ENCODE results near the gene OTOG. TPM values are rescaled to one million over a fixed set of nuclear protein-coding genes. Genes with fewer than 3 reads are reported as not detected.

OTOG gene
- polyA plus RNA-seq, 1 donor = 0.83 TPM

DNA sequence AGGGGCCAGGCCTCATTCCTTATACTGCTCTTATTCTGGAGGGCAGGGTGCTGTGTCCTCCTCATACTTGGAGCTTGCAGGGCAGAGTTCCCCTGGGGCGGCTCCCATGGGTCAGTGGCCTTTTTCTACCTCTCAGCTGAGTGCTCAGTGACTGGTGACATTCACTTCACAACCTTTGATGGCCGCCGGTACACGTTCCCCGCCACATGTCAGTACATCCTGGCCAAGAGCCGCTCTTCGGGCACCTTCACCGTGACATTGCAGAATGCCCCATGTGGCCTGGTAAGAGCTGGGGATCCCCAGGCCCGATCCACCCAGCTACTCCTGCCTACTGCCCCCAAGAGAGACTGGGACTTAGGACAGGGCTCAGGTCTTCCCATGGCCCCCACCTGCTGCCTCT lies 14.5 kb downstream of the OTOG start:
- DNase-seq = no peak

GRCh38 chr11:17563231-17563646 lies 16.2 kb downstream of the OTOG start:
- no peak for DNase-seq

DNA sequence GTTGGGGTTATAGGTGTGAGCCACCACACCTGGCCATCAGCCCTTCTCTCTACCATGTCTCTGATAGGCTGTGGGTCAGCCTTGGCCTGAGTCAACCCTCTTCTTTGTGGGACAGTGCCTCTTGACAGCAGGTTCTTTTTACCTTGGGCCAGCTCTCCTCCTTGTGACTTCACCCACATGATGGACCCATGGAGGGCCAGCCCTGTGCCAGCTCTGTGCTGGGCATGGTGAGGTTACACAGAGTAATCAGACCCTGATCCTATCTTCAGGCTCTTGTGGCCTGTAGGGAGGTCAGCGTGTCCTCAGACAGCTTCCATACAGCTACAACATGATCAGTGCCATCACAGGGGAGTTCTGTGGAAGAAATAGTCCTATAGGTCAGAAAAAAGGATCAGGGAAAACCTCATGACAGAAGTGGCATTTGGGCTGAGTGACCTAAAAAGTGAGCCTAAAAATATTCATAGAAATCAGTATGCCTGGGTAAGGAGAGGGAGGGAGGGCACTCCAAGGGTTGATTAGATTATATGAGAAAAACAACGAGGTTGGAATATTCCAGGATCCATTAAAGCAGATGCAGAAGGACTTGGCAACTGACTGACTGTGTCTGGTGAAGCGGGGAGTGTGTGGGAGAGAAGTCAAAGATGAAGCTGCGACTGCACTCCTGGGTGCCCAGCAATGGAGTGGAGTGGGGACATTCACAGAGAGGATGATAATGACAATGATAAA lies 17.1 kb downstream of the OTOG start:
- no peak for DNase-seq

DNA sequence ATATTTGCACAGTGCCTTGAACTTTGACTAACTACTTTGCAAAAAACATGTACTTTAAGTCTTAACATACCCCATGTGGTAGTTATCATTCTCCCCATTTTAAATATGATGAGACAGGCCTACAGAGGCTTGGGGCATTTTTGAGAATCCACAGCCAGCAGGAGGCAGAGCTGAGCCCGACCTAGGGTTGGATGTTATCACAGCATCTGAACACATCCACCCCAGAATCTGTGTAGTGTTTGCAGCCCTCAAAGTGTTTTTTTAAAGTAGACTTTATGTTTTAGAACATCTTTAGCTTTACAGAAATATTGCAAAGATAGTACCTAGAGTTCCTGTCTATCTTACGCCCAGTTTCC lies 17.6 kb downstream of the OTOG start:
- no peak for DNase-seq

- no peak for DNase-seq
These were observed 21.9 kb downstream of the OTOG start for GRCh38 chr11:17568944-17569343.

- DNase-seq = no peak
These were observed 23.0 kb downstream of the OTOG start for GRCh38 chr11:17570034-17570433.

GRCh38 chr11:17571431-17572358 lies 24.6 kb downstream of the OTOG start:
- no peak for DNase-seq

GRCh38 chr11:17572359-17572690 lies 25.3 kb downstream of the OTOG start:
- no peak for DNase-seq

GRCh38 chr11:17572791-17573460 lies 25.9 kb downstream of the OTOG start:
- DNase-seq = no peak

DNA sequence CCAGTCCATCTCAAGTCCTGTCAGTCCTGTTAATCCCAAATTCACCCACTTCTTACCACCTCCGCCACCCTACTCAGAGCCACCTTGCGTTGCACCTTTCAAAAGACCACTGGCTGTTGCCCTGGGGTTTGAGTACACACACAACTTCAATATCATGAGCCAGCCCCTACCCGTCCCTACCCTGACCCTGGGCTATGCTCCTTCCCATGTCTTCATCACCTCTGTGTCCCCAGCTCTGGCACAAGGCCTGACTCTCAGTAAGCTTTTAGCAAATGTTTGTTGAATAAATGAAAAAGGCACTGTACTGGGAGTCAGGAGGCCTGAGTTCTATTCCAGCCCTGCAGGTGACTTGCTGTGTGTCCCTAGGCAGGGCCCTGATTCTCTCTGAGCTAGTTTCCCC lies 26.5 kb downstream of the OTOG start:
- no peak for DNase-seq

GRCh38 chr11:17574141-17575091 lies 27.4 kb downstream of the OTOG start:
- no peak for DNase-seq

DNA sequence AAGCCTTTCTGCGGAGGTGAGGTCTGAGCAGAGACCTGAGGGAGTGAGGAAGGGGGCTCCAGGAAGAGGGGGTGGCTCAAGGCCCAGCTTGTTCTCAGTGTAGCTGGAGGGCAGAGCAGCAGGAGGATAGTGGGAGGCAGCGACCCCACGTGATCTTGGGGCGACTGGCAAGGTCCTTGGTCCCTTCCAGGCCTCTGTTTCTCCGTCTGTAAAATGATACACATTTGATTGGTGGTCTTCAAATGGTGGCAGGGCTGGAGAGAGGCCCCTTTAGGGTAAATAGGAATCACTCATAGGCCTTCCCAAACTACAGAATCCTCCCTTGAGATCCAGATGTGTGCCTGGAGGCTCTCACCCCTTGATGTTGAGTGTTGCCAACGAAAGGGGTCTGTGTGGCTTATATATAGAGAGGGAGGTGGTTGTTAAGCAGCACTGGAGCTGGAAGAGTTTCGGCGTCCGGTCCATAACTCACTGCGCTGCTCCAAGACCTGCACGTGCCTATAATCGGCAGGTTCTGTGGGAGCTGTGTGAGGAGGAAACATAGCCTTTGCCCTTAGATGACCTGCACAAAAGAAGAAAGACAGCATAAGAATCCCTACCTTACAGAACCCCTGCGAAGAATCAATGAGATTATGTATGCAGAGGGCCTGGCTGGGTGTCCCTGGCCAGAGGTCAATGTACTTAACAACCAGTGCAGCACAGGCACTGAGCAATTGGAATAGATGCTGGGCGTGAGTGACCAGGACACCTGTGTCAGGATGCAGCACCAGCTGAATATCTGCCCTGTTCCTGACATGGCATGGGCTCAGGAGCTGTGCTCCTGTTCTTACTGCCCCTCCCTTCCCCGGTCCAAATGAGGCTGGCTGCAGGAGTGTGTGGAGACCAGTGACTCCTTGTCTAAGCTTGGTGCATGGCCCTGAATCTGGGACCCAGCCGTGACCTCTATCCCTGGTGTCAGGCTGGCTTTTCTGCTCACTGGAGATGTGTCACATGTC lies 28.7 kb downstream of the OTOG start:
- DNase-seq = no peak

- DNase-seq = no peak
These were observed 31.2 kb downstream of the OTOG start for GRCh38 chr11:17578296-17578695.

- DNase-seq = no peak
These were observed 31.9 kb downstream of the OTOG start for GRCh38 chr11:17578958-17579357.

- no peak for DNase-seq
These were observed 32.4 kb downstream of the OTOG start for GRCh38 chr11:17579451-17579850.

DNA sequence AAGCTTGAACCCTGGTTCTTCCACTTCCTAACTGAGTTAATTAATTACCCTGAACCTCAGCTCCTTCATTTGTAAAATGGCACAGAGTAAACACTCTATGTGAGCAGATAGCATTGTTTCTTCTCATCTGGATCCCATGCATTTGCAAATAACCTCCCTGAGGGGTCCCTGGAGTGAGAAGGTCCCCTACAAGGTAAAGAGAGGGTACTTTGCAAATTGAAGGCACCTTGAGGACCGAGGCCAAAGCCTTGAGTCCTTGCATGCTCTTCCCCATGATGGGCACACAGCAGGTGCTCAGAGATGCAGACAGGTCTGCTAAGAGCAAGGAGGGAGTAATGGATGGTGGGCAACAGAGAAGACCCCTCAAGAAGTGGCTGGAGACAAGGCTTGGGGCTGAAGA lies 33.2 kb downstream of the OTOG start:
- DNase-seq = no peak

DNA sequence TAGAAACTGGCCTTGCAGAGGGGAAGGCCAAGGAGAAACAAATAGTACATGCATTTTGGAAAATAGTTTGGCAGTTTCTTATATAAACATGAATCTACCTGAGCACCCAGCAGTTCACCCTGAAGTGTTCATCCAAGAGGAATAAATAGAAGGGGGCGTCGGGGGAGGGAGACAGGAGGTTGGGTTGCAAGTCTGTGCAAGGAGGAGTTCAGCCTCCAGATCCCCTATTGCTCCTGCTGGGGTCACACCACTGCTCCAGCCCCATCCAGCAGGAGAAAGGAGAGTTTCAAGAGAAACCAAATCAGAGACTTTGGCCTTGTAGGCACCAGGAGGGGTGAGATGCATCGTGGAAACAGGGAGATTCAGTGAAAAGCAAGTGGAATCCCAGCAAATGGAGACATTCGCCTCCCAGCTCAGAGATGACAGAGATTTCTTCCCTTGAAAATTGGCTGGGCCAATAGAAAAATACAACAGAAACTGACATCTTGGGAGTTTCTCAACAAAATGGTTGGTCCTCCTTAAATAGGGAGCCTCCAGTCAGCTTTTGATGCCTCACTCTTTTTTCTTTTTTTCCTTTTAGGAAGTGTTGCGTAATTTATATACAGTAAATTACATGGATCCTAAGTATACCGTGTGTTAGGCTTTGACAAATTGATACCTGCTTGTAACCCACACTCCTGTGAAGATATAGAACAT lies 34.1 kb downstream of the OTOG start:
- DNase-seq = no peak

GRCh38 chr11:17581732-17582053 lies 34.6 kb downstream of the OTOG start:
- no peak for DNase-seq

DNA sequence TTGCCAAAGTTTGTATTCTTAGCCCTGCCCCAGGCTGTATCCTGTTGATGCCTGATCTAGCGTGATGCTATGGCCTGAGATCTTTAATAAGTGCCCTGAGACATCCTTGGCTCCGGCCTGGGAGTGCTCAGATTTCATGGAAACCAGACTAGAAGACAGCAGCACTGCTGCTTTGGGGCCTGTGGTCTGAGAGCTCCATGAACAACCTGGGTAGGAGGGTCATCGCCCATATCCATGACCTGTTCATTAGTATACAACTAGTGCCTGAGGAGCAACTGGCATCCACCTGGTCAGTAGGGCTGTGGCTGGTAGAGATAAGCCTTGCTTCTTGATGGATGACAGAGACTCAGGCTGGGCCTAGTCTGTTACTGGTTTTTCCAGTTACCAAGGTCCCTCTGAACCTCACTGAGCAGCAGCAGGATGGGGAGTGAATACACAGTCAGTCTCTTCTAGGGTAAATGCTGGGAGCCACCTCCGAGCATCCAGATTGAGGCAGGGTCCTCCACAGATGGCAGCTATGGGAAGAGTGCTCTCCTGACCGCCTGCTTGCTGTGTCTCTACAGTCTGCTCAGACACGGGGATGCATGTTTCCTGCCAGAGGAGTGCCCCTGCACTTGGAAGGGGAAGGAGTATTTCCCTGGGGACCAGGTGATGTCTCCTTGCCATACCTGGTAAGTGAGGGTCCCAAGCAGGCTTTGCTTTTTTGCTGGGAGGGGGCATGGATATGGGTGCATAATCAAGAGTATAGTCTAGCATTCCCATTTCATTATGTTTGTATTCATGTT lies 39.0 kb downstream of the OTOG start:
- DNase-seq = no peak
